ENCODE results near the gene MT1G. TPM values are rescaled to one million over a fixed set of nuclear protein-coding genes. Genes with fewer than 3 reads are reported as not detected.

MT1G gene
- polyA plus RNA-seq, 1 of the 3 experiments (the other 2 are of a cell fraction): 1.2 TPM

DNA sequence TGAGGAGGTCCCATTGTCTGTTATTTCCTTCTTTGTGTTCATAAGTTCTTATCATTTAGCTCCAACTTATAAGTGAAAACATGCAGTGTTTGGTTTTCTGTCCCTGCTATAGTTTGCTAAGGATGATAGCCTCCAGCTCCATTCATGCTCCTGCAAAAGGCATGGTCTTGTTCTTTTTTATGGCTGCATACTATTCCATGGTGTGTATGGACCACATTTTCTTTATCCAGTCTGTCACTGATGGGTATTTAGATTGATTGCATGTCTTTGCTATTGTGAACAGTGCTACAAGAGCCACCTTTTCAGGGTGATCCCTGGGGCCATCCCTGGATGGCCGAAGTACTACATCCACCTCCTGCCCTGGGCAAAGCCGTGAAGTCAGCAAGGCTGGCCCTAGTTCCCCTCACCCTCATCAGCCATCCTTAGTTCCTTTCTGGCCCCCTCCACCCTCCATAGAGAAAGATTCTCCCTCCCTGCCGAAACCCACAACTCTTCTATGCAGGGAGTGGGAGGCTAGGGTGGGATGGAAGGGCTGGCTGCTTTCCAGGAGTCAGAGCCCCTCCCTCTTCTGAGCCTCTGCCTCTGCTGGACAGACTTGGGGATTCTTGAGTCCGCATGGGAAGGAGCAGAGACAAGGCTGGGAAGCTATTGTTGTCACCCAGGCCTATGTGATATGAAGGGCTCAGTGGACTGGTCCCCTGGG, 22.7 kb upstream of the MT1G start:
- no peaks in the 10 kb centered on the region for H3K36me3 ChIP-seq (replicated peaks in 1 of 2; ENCODE audit: control insufficient read depth in 1 of 2, insufficient read depth in 2 of 2, low read length in 1 of 2)
- CTCF ChIA-PET: interaction anchor here (1.2 kb wide), 1 partner anchor 12 kb away, joined by 3 read pairs; no protein-coding TSS in a partner anchor
- no peak overlapping the region for H3K4me3 ChIP-seq (ENCODE audit: low read depth in 2 of 2, low read length in 1 of 2)
- no peaks in the 10 kb centered on the region for H3K9me3 ChIP-seq
- no peaks in the 10 kb centered on the region for H3F3A ChIP-seq (replicated peaks; ENCODE audit: insufficient read depth)
- TF ChIP-seq PBX3 (IDR thresholded peaks at IDR 0.05) (no peak), TCF12 (IDR thresholded peaks at IDR 0.05) (no peak), RFX5 (IDR thresholded peaks at IDR 0.05; ENCODE audit: low read length) (no peak), NRF1 (IDR thresholded peaks at IDR 0.05; ENCODE audit: low read depth, low read length) (no peak), SMC3 (IDR thresholded peaks at IDR 0.05; ENCODE audit: low read depth, low read length) (no peak), RAD21 (IDR thresholded peaks at IDR 0.05; ENCODE audit: low read length) (no peak), GABPA (IDR thresholded peaks at IDR 0.05; ENCODE audit: low read depth) (no peak), FOXM1 (IDR thresholded peaks at IDR 0.05; ENCODE audit: low read depth) (no peak), USF1 (IDR thresholded peaks at IDR 0.05; ENCODE audit: borderline replicate concordance, low read depth) (no peak), TAF1 (IDR thresholded peaks at IDR 0.05; ENCODE audit: borderline replicate concordance, low read depth, low read length) (no peak), CTCF (IDR thresholded peaks at IDR 0.05) (no peak), EZH2phosphoT487 (IDR thresholded peaks at IDR 0.05; ENCODE audit: borderline replicate concordance, low read depth) (no peak), CHD2 (IDR thresholded peaks at IDR 0.05; ENCODE audit: low read length, partially characterized antibody) (no peak), FOXJ3 (CRISPR knock-in tag; IDR thresholded peaks at IDR 0.05) (no peak), SIN3A (IDR thresholded peaks at IDR 0.05; ENCODE audit: borderline replicate concordance, low read depth, low read length) (no peak), REST (IDR thresholded peaks at IDR 0.05; ENCODE audit: low read depth, low read length) (no peak), RXRA (IDR thresholded peaks at IDR 0.05; ENCODE audit: borderline replicate concordance, low read depth) (no peak)
- TF ChIP-seq, protein P1, sequence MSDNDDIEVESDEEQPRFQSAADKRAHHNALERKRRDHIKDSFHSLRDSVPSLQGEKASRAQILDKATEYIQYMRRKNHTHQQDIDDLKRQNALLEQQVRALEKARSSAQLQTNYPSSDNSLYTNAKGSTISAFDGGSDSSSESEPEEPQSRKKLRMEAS (IDR thresholded peaks at IDR 0.05; ENCODE audit: low read depth): no peak
- no peaks in the 10 kb centered on the region for H3K9me2 ChIP-seq
- H2AFZ ChIP-seq (ENCODE audit: low read depth): no peak overlapping the region
- 92% methylated on average over 4 of the region's 4 CpGs for WGBS (ENCODE audit: low lambda C conversion rate)
- H3K4me1 ChIP-seq (ENCODE audit: control insufficient read depth in 1 of 2, insufficient read depth in 2 of 2, low read depth in 1 of 2, low read length in 1 of 2): no peaks in the 10 kb centered on the region; a peak in 1 of 4 replicates
- H3K27me3 ChIP-seq (ENCODE audit: insufficient read depth): no peaks in the 10 kb centered on the region
- no peak for DNase-seq
- H3K79me2 ChIP-seq (ENCODE audit: insufficient read depth): no peaks in the 10 kb centered on the region
- no peak overlapping the region for H3K27ac ChIP-seq (ENCODE audit: low read depth in 2 of 2, low read length in 1 of 2)
- no peak overlapping the region for H3K4me2 ChIP-seq
- POLR2A ChIA-PET: no interaction called here
- H4K20me1 ChIP-seq (ENCODE audit: insufficient read depth): no peaks in the 10 kb centered on the region
- H3K9ac ChIP-seq: no peak overlapping the region

All from SK-N-SH (cell line).